ENCODE results near the gene FOXA2.

FOXA2 gene

DNA sequence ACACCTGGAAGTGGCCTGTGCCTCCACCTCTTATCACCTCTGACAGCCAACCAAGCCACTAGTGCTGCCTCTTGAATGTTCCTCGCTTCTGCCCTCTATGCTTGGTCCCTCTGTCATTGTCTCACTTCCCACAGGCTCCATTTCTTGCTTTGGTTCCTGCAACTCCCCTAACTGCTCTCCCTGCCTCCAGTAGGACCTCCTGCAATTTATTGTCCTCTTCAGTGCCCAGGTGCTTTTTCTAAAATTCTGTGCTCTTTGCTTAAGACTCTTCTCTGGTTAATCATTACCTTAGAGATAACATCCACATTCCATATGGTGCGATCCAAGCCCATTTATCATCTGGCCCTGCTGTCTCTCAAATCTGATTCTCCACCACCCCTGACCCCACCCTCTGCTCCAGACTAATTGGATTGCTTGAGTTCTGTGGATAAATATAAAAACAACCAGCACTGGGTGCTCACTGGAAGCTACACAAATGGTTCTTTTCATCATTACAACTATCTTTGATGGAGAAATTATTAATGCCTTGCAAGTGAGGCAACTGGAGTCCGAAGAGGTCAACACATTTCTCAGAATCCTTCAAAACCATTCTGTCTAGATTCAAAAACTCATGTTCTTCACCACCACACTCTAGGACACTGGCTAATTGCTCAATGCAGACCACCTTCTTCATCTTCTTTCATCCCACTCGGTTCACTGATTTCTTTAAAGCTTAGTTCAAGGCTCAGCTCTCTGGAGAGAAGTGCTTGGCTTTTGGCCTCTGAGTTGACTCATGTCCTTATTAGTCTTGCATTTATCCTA, 47.2 kb downstream of the FOXA2 start:
- no peak for DNase-seq (ENCODE audit: low read depth in 2 of 2)

DNA sequence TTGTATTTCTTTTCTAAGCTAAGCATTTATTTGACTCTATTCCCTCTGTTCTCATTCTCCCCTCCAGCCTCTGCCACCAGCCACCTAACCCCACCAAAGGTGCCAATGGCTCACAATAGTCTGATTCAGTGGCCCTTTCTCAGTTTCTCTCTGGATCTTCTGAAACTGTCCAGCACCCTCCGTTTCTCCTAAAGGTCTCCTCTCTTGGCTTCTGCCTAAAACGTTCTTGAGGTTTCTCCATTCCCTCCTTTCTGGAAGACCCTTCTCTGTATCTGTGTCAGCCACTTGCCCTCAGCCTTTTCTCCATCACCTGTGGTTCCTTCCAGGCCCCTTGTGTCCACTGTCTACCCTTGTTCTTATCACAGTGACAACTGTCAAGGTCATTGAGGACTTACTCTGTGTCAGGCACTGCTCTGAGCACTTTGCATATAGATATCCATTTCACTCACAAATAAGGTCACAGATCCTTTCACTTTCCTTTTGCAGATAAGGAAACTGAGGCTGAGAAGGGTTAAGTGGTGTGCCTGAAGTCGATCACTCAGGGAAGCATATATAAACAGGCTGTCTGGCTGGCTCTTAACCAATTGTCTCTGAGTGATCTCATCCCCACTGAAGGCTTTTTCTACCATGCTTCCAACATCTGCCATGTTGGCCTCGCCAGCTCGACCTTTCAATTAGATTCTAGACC, 48.1 kb downstream of the FOXA2 start:
- DNase-seq (ENCODE audit: low read depth in 2 of 2): no peak

DNA sequence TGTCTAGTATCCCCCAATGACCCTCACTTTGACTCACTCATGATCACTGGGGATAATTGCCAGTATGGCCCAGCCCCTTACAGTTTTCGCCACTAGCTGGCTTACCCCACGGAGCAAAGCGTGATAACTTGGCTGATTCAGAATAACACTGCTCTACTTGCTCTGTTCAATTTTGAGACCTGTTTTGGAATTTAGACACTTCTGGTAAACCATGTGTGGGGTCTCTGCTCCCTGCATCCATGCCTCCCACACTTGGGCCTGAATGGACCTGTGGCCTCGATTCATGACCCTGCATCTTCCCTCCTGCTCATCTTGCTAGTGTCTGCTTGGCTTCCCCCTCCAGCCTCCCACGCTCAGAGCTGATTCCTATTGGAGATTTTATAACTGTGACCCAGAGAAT, 48.9 kb downstream of the FOXA2 start:
- no peak for DNase-seq (ENCODE audit: low read depth in 2 of 2)

DNA sequence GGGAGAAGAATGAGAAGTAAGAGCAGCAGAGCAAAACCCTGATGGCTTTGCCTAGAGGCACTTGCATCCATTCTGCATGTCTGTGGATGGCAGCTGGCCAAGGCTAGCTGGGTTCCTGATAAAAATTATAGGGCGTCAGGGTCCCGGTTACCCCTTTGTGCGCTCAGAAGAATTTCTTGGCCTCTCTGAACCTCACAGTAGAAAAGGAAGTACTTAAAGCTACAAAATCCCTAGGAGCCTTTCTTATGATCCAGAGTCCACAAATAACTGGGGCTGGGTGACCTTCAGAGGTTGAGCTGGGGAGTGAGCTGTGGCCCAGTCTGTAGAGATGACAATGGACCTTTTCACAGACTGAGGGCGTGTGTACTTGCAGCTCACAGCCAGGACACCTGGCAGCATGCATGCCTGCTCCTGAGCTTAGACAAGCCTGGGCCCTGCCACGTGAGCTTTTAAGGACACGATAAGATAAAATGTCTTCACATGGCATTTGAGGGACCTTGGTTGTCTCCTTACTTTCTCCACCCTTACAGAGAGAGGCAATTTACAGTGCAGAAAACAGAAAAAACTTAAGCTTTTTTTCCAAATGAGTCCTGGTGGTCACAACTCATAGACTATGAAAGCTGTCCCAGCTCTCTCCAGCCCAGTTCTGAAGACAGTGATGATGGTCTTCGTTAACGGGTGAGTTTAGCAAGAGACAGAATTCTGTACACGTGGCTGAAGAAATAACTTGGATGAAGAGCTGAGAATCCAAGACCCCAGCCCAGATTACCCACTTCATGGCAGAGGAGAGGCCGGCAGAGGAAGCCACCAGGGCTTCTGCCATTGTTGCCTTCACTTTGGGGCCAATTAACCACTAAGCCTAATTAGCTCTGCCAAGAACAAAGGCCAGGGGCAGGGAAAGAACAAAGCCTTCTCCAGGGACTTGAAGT, 50.3 kb downstream of the FOXA2 start:
- DNase-seq (ENCODE audit: low read depth in 2 of 2): no peak

DNA sequence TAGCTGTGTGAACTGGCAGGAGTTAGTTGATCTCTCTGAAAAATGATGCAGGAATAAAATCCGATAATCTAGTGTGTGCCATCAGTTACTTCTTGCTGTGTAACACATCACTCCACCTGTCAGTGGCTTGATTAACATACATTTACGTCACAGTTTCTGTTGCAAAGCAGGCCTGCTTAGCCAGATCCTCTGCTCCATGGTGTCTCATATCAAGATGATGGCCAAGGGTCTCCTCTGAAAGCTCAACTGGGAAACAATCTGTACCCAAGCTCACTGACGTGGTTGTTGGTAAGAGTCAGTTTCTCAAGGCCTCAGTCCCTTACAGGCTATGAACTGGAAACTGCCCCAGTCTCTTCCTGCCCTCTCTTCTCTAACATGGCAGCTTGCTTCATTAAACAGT, 51.8 kb downstream of the FOXA2 start:
- DNase-seq (ENCODE audit: low read depth in 2 of 2): no peak

DNA sequence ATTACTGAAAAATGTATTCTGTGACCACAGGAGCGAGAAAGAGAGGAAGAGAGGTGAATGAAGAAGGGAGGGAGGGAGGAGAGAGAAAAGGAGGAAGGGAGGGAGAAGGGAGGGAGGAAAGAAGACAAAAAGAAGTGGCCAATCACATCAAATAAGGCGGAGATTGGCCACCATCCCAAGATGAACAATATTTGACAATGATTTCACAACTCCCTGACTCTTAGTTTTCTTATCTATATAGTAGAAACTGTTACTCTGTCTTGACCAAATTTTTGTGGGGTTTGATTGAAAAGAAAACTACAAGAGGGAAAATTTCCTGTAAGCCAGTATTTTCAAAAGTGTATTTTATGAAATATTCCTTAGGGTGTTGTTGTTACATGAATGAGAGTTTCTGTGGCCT, 52.6 kb downstream of the FOXA2 start:
- DNase-seq (ENCODE audit: low read depth in 2 of 2): no peak

DNA sequence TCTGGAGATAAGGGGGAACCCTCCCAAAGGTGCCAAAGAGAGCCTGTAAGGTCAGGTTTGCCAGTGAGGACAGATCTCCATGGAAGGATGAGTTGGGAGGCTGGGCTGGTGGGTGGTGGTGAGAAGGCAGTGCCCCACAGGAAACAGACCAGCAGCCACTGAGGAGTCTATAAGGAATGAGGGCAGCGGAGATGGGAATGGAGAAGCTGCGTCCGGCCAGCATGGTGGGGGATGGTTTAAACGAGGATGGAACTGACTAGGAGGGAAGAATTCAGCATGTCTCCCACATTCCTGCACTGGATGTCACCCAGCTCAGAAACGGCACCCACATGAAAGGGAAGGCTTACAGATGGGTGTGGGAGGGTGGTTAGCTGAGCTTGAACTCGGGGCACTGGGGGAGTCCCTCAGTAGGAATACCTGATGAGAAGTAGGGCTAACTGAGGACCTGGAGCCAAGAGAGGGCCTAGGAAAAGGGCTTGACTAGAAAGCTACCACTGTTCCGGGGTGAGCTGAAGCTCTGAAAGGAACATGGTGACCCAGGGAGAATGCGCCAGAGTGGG, 53.2 kb downstream of the FOXA2 start:
- DNase-seq (ENCODE audit: low read depth in 2 of 2): no peak

All from stimulated activated CD8-positive, alpha-beta memory T cell treated with anti-CD3 and anti-CD28 coated beads, Interleukin-15, amount 100 ng/mL, for 4 hours (primary cell).